PFSK-1 (cell line): ENCODE data around the gene PDS5B.

ENCODE experiments used
- POLR2AphosphoS5 ChIP-seq: IDR thresholded peaks from 2 replicates; pipeline ENCODE4 v1.6.1; 2012; ENCODE audit warnings: low read depth, mild to moderate bottlenecking, control low read depth, low read length, moderate library complexity
- SIN3A ChIP-seq: IDR thresholded peaks from 2 replicates; pipeline ENCODE4 v1.6.1; 2012; ENCODE audit warnings: mild to moderate bottlenecking, low read length, moderate library complexity, borderline replicate concordance; ENCODE audit not compliant: insufficient read depth
- TAF1 ChIP-seq: IDR thresholded peaks from 2 replicates; pipeline ENCODE4 v1.6.1; 2012; ENCODE audit warnings: low read length, control low read depth, borderline replicate concordance; ENCODE audit not compliant: insufficient read depth
- TF ChIP-seq, protein P1 (sequence below), 2 experiments: IDR thresholded peaks; 2 replicates each; pipeline versions ENCODE4 v1.6.1 to v1.8.0; 2011 to 2012; ENCODE audit warnings: low read depth in 2 of 2, low read length in 2 of 2, control low read depth in 1 of 2, inconsistent platforms in 1 of 2, mild to moderate bottlenecking in 1 of 2, moderate library complexity in 1 of 2; ENCODE audit not compliant: insufficient read depth in 1 of 2

- TF ChIP-seq POLR2AphosphoS5 (no peak), SIN3A (no peak), TAF1 (no peak)
- TF ChIP-seq, protein P1, sequence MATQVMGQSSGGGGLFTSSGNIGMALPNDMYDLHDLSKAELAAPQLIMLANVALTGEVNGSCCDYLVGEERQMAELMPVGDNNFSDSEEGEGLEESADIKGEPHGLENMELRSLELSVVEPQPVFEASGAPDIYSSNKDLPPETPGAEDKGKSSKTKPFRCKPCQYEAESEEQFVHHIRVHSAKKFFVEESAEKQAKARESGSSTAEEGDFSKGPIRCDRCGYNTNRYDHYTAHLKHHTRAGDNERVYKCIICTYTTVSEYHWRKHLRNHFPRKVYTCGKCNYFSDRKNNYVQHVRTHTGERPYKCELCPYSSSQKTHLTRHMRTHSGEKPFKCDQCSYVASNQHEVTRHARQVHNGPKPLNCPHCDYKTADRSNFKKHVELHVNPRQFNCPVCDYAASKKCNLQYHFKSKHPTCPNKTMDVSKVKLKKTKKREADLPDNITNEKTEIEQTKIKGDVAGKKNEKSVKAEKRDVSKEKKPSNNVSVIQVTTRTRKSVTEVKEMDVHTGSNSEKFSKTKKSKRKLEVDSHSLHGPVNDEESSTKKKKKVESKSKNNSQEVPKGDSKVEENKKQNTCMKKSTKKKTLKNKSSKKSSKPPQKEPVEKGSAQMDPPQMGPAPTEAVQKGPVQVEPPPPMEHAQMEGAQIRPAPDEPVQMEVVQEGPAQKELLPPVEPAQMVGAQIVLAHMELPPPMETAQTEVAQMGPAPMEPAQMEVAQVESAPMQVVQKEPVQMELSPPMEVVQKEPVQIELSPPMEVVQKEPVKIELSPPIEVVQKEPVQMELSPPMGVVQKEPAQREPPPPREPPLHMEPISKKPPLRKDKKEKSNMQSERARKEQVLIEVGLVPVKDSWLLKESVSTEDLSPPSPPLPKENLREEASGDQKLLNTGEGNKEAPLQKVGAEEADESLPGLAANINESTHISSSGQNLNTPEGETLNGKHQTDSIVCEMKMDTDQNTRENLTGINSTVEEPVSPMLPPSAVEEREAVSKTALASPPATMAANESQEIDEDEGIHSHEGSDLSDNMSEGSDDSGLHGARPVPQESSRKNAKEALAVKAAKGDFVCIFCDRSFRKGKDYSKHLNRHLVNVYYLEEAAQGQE (IDR thresholded peaks at IDR 0.05; ENCODE audit: insufficient read depth in 1 of 2, low read depth in 2 of 2, low read length in 2 of 2) = no peak
These were observed 30.6 kb upstream of the PDS5B start for GRCh38 chr13:32555613-32556012.
